ENCODE results near the gene TNS1.

The TNS1 gene

GRCh38 chr2:217979151-217979811 lies 23.5 kb downstream of the TNS1 start:
- no peak for DNase-seq

- DNase-seq: no peak
These were observed 24.2 kb downstream of the TNS1 start for GRCh38 chr2:217978536-217979150.

GRCh38 chr2:217977840-217978535 lies 24.8 kb downstream of the TNS1 start:
- DNase-seq: no peak

GRCh38 chr2:217976301-217976700 lies 26.5 kb downstream of the TNS1 start:
- DNase-seq: no peak

- no peak for DNase-seq
These were observed 27.2 kb downstream of the TNS1 start for GRCh38 chr2:217975626-217976025.

- no peak for DNase-seq
These were observed 28.3 kb downstream of the TNS1 start for GRCh38 chr2:217974389-217975005.

GRCh38 chr2:217973008-217973787 lies 29.6 kb downstream of the TNS1 start:
- DNase-seq: no peak

- no peak for DNase-seq
These were observed 30.3 kb downstream of the TNS1 start for GRCh38 chr2:217972490-217972889.

- no peak for DNase-seq
These were observed 30.8 kb downstream of the TNS1 start for GRCh38 chr2:217972037-217972436.

GRCh38 chr2:217971166-217971565 lies 31.6 kb downstream of the TNS1 start:
- no peak for DNase-seq

- no peak for DNase-seq
These were observed 32.6 kb downstream of the TNS1 start for GRCh38 chr2:217970206-217970605.

GRCh38 chr2:217969588-217969987 lies 33.2 kb downstream of the TNS1 start:
- no peak for DNase-seq

GRCh38 chr2:217968023-217968422 lies 34.8 kb downstream of the TNS1 start:
- no peak for DNase-seq

GRCh38 chr2:217966423-217967070 lies 36.2 kb downstream of the TNS1 start:
- no peak for DNase-seq

GRCh38 chr2:217964275-217965161 lies 38.3 kb downstream of the TNS1 start:
- no peak for DNase-seq

- DNase-seq: no peak
These were observed 42.4 kb downstream of the TNS1 start for GRCh38 chr2:217960351-217960750.

GRCh38 chr2:217959723-217960122 lies 43.1 kb downstream of the TNS1 start:
- no peak for DNase-seq

- DNase-seq: no peak
These were observed 43.9 kb downstream of the TNS1 start for GRCh38 chr2:217958884-217959225.

- no peak for DNase-seq
These were observed 44.5 kb downstream of the TNS1 start for GRCh38 chr2:217958206-217958883.

- DNase-seq: no peak
These were observed 46.0 kb downstream of the TNS1 start for GRCh38 chr2:217956586-217957457.
